A549 (cell line): ENCODE data around the gene TPST1. TPM values are rescaled to one million over a fixed set of nuclear protein-coding genes. Genes with fewer than 3 reads are reported as not detected.

Source experiments
- ATAC-seq, 2 experiments: fragments of 200-7000 bp in 1 of 2; fragments of >200 bp in 1 of 2; cut with Nextera tagmentation in 1 of 2; cut with Tn5 transposase in 1 of 2; 3 replicates each; pipeline versions ENCODE4 v1.8.0 to v1.9.1; 2018 to 2020; ENCODE audit warnings: mild to moderate bottlenecking in 1 of 2, moderate library complexity in 1 of 2
- CTCF ChIA-PET: fragments of 300-600 bp; sonication (Branson Sonifier 250); formaldehyde crosslinking; extraction: SDS; loops from one replicate; lab custom pipeline; 2021; ENCODE audit warnings: antibody characterized with exemption, inconsistent platforms; lab: Yijun Ruan, JAX
- POLR2A ChIA-PET: fragments of 350-600 bp; formaldehyde crosslinking; extraction: SDS; loops from one replicate; lab custom pipeline; 2021; ENCODE audit warnings: antibody characterized with exemption, inconsistent platforms; lab: Yijun Ruan, JAX
- DNase-seq, 2 experiments: peaks; one replicate each; pipeline versions ENCODE4 v3.0.0 to v3.0.0-alpha.2; 2011 to 2016; ENCODE audit warnings: low read depth in 1 of 2, low spot score in 1 of 2
- FAIRE-seq: peaks from 2 replicates; lab custom pipeline; 2011; peaks lifted over from hg19 to GRCh38; lab: Jason Lieb, UNC
- H3K27ac ChIP-seq, 2 experiments: fragments of >200 bp; sonication (Bioruptor Twin); formaldehyde crosslinking; 3 replicates each; pipeline ENCODE4 v1.5.1; 2016 to 2017
- H3K4me1 ChIP-seq: fragments of >200 bp; sonication (Bioruptor Twin); formaldehyde crosslinking; 3 replicates; pipeline ENCODE4 v1.6.1; 2016
- H3K4me2 ChIP-seq: fragments of >200 bp; sonication (Bioruptor Twin); formaldehyde crosslinking; 3 replicates; pipeline ENCODE4 v1.6.1; 2016
- H3K4me3 ChIP-seq: fragments of >200 bp; sonication (Bioruptor Twin); formaldehyde crosslinking; 3 replicates; pipeline ENCODE4 v1.5.1; 2016
- H3K9me3 ChIP-seq: fragments of >200 bp; sonication (Bioruptor Twin); formaldehyde crosslinking; 3 replicates; pipeline ENCODE4 v1.6.1; 2016
- CBX8 ChIP-seq: fragments of 200-600 bp; sonication (generic); IDR thresholded peaks from 2 replicates; pipeline ENCODE4 v1.6.1; 2016
- CEBPB ChIP-seq, 2 experiments: fragments of >200 bp in 1 of 2; sonication (Bioruptor Twin) in 1 of 2; formaldehyde crosslinking in 1 of 2; IDR thresholded peaks; 2 replicates each; pipeline ENCODE4 v1.6.1; 2012 to 2016
- EHF ChIP-seq: fragments of 250-450 bp; sonication (Bioruptor Pico); IDR thresholded peaks from 2 replicates; pipeline ENCODE4 v1.5.0; 2020; ENCODE audit warnings: mild to moderate bottlenecking
- ESRRA ChIP-seq: fragments of 150-350 bp; IDR thresholded peaks from 2 replicates; pipeline ENCODE4 v1.6.1; 2014; ENCODE audit warnings: mild to moderate bottlenecking, low read length, borderline replicate concordance
- FOSL2 ChIP-seq, 2 experiments: fragments of 450-650 bp in 1 of 2; fragments of >200 bp in 1 of 2; sonication (Bioruptor Twin) in 1 of 2; formaldehyde crosslinking; IDR thresholded peaks; 2 replicates each; pipeline versions ENCODE4 v1.5.0 to v1.6.1; 2016 to 2020; ENCODE audit warnings: mild to moderate bottlenecking in 1 of 2, moderate library complexity in 1 of 2
- HOXA7 ChIP-seq: fragments of 250-450 bp; sonication (Bioruptor Pico); IDR thresholded peaks from 2 replicates; pipeline ENCODE4 v1.5.0; 2020; ENCODE audit warnings: mild to moderate bottlenecking, moderate library complexity
- NFE2L2 ChIP-seq: fragments of 150-350 bp; conservative IDR thresholded peaks from 2 replicates; pipeline ENCODE4 v1.6.1; 2014; ENCODE audit warnings: low read length
- SREBF2 ChIP-seq: fragments of 450-650 bp; IDR thresholded peaks from 2 replicates; pipeline ENCODE4 v1.6.1; 2014; ENCODE audit warnings: mild to moderate bottlenecking, moderate library complexity
- TP53 ChIP-seq: fragments of 250-450 bp; sonication (Bioruptor Pico); IDR thresholded peaks from 2 replicates; pipeline ENCODE4 v1.5.0; 2021; ENCODE audit warnings: mild to moderate bottlenecking, moderate library complexity
- ZSCAN20 ChIP-seq: fragments of 250-450 bp; sonication (Bioruptor Pico); IDR thresholded peaks from 2 replicates; pipeline ENCODE4 v1.8.0; 2022; ENCODE audit warnings: mild to moderate bottlenecking, moderate library complexity
- WGBS: methylation state at CpG from one replicate; pipeline ENCODE4 v1.1.6; 2017; ENCODE audit errors: missing lambda C conversion rate; 5-methylcytosine and 5-hydroxymethylcytosine counted together
- polyA plus RNA-seq, 4 experiments: library from polyadenylated mRNA; depleted of rRNA in 3 of 4; stranded (reverse); fragments of >200 nt; fragmentation: RNase III in 1 of 4; extraction: RNeasy Plus Mini Kit Qiagen cat#74134 plus additional on column Dnase treatment in 1 of 4; gene quantifications; 2 replicates in 3 of 4; 3 replicates in 1 of 4; pipeline ENCODE4 v1.2.3, GENCODE V29; 2011 to 2017
- TF ChIP-seq, protein P1 (sequence below): IDR thresholded peaks from 2 replicates; pipeline ENCODE4 v1.6.1; 2012; ENCODE audit warnings: low read depth, borderline replicate concordance
- TF ChIP-seq, protein P2 (sequence below): fragments of 450-650 bp; IDR thresholded peaks from 2 replicates; pipeline ENCODE4 v1.6.1; 2014; ENCODE audit warnings: antibody characterized with exemption
- TF ChIP-seq, protein P3 (sequence below): fragments of >200 bp; sonication (Bioruptor Twin); formaldehyde crosslinking; IDR thresholded peaks from 2 replicates; pipeline ENCODE4 v1.6.1; 2016
- TF ChIP-seq, protein P4 (sequence below): fragments of 200-600 bp; sonication (generic); IDR thresholded peaks from 2 replicates; pipeline ENCODE4 v1.6.1; 2016; ENCODE audit warnings: antibody characterized with exemption, mild to moderate bottlenecking, moderate library complexity
- TF ChIP-seq, protein P5 (sequence below): fragments of 250-450 bp; sonication (Bioruptor Pico); IDR thresholded peaks from 2 replicates; pipeline ENCODE4 v1.5.0; 2021; ENCODE audit warnings: mild to moderate bottlenecking, moderate library complexity, borderline replicate concordance

TPST1 gene
- polyA plus RNA-seq, 2 of the 4 experiments (the other 2 are of a cell fraction): 14.6 to 20.4 TPM

DNA sequence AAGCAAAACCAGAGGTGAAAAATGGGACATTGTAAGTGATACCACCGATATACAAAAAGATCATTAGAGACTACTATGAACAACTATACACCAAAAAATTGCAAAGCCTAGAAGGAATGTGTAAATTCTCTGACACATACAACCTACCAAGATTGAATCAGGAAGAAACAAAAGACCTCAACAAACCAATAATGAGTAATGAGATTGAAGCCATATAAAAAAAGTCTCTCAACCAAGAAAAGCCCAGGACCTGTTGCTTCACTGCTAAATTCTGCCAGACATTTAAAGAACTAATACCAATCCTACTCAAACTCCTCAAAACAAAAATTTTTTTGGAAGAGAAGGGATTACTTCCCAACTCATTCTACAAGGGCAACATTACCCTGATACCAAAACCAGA lies 134.0 kb downstream of the TPST1 start:
- CTCF ChIA-PET: no interaction called here
- WGBS: 93% methylated on average over 1 of the region's 1 CpG
- Histone ChIP-seq H3K9me3 (peaks cover 12% of the 10 kb centered on the region; the same call in 1 of the 3 replicates), H3K4me2 (no peak overlapping the region), H3K4me1 (peaks cover 2% of the 10 kb centered on the region), H3K4me3 (no peak overlapping the region), H3K27ac (no peak overlapping the region)
- FAIRE-seq (no peak), ATAC-seq (no peak), DNase-seq (no peak)
- POLR2A ChIA-PET: no interaction called here
- TF ChIP-seq, protein P1, sequence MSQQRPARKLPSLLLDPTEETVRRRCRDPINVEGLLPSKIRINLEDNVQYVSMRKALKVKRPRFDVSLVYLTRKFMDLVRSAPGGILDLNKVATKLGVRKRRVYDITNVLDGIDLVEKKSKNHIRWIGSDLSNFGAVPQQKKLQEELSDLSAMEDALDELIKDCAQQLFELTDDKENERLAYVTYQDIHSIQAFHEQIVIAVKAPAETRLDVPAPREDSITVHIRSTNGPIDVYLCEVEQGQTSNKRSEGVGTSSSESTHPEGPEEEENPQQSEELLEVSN: no peak
- TF ChIP-seq CBX8 (no peak), ZSCAN20 (CRISPR knock-in tag) (no peak), EHF (CRISPR knock-in tag) (no peak)
- TF ChIP-seq, protein P2, sequence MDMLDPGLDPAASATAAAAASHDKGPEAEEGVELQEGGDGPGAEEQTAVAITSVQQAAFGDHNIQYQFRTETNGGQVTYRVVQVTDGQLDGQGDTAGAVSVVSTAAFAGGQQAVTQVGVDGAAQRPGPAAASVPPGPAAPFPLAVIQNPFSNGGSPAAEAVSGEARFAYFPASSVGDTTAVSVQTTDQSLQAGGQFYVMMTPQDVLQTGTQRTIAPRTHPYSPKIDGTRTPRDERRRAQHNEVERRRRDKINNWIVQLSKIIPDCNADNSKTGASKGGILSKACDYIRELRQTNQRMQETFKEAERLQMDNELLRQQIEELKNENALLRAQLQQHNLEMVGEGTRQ: no peak
- TF ChIP-seq, protein P3, sequence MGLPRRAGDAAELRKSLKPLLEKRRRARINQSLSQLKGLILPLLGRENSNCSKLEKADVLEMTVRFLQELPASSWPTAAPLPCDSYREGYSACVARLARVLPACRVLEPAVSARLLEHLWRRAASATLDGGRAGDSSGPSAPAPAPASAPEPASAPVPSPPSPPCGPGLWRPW: no peak
- TF ChIP-seq, protein P4, sequence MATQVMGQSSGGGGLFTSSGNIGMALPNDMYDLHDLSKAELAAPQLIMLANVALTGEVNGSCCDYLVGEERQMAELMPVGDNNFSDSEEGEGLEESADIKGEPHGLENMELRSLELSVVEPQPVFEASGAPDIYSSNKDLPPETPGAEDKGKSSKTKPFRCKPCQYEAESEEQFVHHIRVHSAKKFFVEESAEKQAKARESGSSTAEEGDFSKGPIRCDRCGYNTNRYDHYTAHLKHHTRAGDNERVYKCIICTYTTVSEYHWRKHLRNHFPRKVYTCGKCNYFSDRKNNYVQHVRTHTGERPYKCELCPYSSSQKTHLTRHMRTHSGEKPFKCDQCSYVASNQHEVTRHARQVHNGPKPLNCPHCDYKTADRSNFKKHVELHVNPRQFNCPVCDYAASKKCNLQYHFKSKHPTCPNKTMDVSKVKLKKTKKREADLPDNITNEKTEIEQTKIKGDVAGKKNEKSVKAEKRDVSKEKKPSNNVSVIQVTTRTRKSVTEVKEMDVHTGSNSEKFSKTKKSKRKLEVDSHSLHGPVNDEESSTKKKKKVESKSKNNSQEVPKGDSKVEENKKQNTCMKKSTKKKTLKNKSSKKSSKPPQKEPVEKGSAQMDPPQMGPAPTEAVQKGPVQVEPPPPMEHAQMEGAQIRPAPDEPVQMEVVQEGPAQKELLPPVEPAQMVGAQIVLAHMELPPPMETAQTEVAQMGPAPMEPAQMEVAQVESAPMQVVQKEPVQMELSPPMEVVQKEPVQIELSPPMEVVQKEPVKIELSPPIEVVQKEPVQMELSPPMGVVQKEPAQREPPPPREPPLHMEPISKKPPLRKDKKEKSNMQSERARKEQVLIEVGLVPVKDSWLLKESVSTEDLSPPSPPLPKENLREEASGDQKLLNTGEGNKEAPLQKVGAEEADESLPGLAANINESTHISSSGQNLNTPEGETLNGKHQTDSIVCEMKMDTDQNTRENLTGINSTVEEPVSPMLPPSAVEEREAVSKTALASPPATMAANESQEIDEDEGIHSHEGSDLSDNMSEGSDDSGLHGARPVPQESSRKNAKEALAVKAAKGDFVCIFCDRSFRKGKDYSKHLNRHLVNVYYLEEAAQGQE: no peak

DNA sequence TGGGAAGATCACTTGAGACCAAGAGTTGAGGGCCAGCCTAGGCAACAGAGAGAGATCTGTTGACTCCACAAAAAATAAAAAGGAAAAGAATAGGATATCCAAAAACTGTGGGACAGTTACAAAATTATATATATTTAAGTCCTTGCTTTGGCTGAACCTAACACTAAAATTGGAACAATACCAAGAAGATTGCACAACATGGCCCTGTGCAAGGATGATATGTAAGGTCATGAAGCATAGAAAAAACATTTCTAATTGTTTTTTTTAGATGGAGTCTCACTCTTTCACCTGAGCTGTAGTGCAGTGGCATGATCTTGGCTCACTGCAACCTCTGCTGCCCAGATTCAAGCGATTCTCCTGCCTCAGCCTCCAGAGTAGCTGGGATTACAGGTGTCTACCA lies 139.0 kb downstream of the TPST1 start:
- no peak overlapping the region for H3K4me3 ChIP-seq
- peak; percentile 68 to 71; a peak in 3 of 4 replicates for TF ChIP-seq CEBPB (IDR thresholded peaks at IDR 0.05)
- TF ChIP-seq SREBF2: no peak
- TF ChIP-seq, all 56 proteins: peak for 1
- CTCF ChIA-PET: interaction anchor here (0.7 kb wide), 1 partner anchor 17 kb away, joined by 3 read pairs; no protein-coding TSS in a partner anchor
- Histone ChIP-seq H3K9me3 (peaks cover 7% of the 10 kb centered on the region; the same call in 1 of the 3 replicates), H3K4me1 (no peaks in the 10 kb centered on the region), H3K27ac (no peak overlapping the region), H3K4me2 (no peak overlapping the region)
- FAIRE-seq (no peak), DNase-seq (no peak), ATAC-seq (no peak)
- POLR2A ChIA-PET: no interaction called here
- WGBS: 62% methylated on average over 1 of the region's 1 CpG

DNA sequence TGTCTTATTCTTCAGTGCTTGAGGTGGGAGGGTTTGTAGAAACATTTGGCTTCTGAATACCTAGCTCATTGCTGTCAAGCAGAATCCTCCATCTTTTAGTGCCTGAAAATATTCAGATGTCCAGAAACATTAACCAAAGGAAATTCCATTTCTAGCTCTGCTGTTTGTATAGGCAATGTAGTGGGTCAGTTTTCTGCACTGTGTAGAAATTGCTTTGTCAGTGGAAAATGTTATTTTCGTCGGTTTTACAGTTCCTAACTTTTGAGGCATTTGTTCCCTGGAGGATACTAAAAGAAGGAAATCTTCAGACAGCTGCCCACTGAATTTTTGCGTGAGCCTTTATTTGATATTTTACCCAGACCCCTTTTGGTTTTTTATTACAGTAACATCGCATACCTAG lies 143.4 kb downstream of the TPST1 start:
- Histone ChIP-seq H3K4me2 (no peak overlapping the region), H3K4me1 (0 out of 3 replicates have a peak, but pooled peaks cover 3% of the 10 kb centered on the region), H3K9me3 (no peaks in the 10 kb centered on the region; the same call in 2 of the 3 replicates), H3K27ac (no peak overlapping the region), H3K4me3 (no peak overlapping the region)
- ChIA-PET CTCF (interaction anchor here (1.0 kb wide), 1 partner anchor 51 kb away, joined by 3 read pairs; no protein-coding TSS in a partner anchor), POLR2A (no interaction called here)
- no peak for DNase-seq
- 56% methylated on average over 4 of the region's 4 CpGs for WGBS
- FAIRE-seq: no peak
- ATAC-seq: no peak
- TF ChIP-seq NFE2L2: no peak

DNA sequence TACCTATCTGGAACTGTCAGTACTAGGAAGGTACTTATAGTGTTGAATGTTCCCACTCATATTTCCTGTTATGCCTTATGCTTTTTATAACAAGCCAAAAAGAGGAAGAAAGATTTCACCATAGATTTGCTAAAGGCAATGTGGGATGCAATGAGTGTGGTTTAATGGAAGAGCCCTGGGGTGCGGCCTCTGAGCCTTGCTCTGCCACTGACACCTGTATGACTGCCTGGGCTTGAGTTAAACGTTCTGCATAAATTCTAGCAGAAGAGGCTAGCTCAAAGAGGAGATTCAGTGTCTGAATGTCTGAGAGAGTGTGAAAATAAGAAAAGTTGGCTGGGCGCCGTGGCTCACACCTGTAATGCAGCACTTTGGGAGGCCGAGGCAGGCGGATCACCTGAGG lies 143.8 kb downstream of the TPST1 start:
- TF ChIP-seq TP53 (CRISPR knock-in tag) (no peak), HOXA7 (no peak), CEBPB (IDR thresholded peaks at IDR 0.05) (no peak), FOSL2 (IDR thresholded peaks at IDR 0.05) (no peak), FOSL2 (CRISPR knock-in tag; IDR thresholded peaks at IDR 0.05) (no peak), ESRRA (no peak), CBX8 (no peak)
- TF ChIP-seq, protein P5, sequence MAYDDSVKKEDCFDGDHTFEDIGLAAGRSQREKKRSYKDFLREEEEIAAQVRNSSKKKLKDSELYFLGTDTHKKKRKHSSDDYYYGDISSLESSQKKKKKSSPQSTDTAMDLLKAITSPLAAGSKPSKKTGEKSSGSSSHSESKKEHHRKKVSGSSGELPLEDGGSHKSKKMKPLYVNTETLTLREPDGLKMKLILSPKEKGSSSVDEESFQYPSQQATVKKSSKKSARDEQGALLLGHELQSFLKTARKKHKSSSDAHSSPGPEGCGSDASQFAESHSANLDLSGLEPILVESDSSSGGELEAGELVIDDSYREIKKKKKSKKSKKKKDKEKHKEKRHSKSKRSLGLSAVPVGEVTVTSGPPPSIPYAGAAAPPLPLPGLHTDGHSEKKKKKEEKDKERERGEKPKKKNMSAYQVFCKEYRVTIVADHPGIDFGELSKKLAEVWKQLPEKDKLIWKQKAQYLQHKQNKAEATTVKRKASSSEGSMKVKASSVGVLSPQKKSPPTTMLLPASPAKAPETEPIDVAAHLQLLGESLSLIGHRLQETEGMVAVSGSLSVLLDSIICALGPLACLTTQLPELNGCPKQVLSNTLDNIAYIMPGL (CRISPR knock-in tag): no peak
- TF ChIP-seq, all 56 proteins: peak for 0
- no peak overlapping the region for H3K27ac ChIP-seq
- POLR2A ChIA-PET: no interaction called here
- H3K4me2 ChIP-seq: no peak overlapping the region
- ATAC-seq: no peak
- FAIRE-seq: no peak
- DNase-seq: no peak
- CTCF ChIA-PET: interaction anchor here (1.0 to 1.5 kb wide), 3 partner anchors 7 to 51 kb away, joined by 3 to 4 read pairs (median 3); no protein-coding TSS in a partner anchor
- H3K9me3 ChIP-seq: no peaks in the 10 kb centered on the region; the same call in 2 of the 3 replicates
- no peak overlapping the region for H3K4me3 ChIP-seq
- H3K4me1 ChIP-seq: 0 out of 3 replicates have a peak, but pooled peaks cover 3% of the 10 kb centered on the region
- 78% methylated on average over 6 of the region's 6 CpGs for WGBS
